Measurements from ENCODE around the gene HTRA3. TPM values are rescaled to one million over a fixed set of nuclear protein-coding genes. Genes with fewer than 3 reads are reported as not detected.

HTRA3 gene
- total and polyA plus RNA-seq, 2 experiments from 2014 or later, result 1.3 to 3.6 TPM

GRCh38 chr4:8275548-8275910, 6.0 kb downstream of the HTRA3 start:
- Mint-ChIP-seq H3K27me3 (ENCODE audit: insufficient read depth, low read depth, poor library complexity) (peaks cover 28% of the 10 kb centered on the region), H3K4me1 (0 out of 3 replicates have a peak, but pooled peaks cover 2% of the 10 kb centered on the region), H3K4me3 (no peak overlapping the region), H3K9me3 (no peaks in the 10 kb centered on the region), H3K27ac (no peak overlapping the region), H3K36me3 (ENCODE audit: low read depth) (no peaks in the 10 kb centered on the region)
- H3K27me3 ChIP-seq (ENCODE audit: insufficient read depth), result peaks cover 10% of the 10 kb centered on the region
- no peak for DNase-seq (ENCODE audit: low spot score)
- no peaks in the 10 kb centered on the region for H3K4me1 ChIP-seq (ENCODE audit: insufficient read depth)
- H3K4me2 ChIP-seq, result no peak overlapping the region
- H3K9me2 ChIP-seq (ENCODE audit: insufficient read depth), result no peaks in the 10 kb centered on the region
- H3F3A ChIP-seq (replicated peaks; ENCODE audit: low read depth), result no peaks in the 10 kb centered on the region
- no peak for ATAC-seq
- TF ChIP-seq STAT1 (IDR thresholded peaks at IDR 0.05; ENCODE audit: unreplicated experiment), result no peak
- TF ChIP-seq CTCF (conservative IDR thresholded peaks at IDR 0.05; ENCODE audit: low read depth in 2 of 2), result no peak
- TF ChIP-seq, protein P1, sequence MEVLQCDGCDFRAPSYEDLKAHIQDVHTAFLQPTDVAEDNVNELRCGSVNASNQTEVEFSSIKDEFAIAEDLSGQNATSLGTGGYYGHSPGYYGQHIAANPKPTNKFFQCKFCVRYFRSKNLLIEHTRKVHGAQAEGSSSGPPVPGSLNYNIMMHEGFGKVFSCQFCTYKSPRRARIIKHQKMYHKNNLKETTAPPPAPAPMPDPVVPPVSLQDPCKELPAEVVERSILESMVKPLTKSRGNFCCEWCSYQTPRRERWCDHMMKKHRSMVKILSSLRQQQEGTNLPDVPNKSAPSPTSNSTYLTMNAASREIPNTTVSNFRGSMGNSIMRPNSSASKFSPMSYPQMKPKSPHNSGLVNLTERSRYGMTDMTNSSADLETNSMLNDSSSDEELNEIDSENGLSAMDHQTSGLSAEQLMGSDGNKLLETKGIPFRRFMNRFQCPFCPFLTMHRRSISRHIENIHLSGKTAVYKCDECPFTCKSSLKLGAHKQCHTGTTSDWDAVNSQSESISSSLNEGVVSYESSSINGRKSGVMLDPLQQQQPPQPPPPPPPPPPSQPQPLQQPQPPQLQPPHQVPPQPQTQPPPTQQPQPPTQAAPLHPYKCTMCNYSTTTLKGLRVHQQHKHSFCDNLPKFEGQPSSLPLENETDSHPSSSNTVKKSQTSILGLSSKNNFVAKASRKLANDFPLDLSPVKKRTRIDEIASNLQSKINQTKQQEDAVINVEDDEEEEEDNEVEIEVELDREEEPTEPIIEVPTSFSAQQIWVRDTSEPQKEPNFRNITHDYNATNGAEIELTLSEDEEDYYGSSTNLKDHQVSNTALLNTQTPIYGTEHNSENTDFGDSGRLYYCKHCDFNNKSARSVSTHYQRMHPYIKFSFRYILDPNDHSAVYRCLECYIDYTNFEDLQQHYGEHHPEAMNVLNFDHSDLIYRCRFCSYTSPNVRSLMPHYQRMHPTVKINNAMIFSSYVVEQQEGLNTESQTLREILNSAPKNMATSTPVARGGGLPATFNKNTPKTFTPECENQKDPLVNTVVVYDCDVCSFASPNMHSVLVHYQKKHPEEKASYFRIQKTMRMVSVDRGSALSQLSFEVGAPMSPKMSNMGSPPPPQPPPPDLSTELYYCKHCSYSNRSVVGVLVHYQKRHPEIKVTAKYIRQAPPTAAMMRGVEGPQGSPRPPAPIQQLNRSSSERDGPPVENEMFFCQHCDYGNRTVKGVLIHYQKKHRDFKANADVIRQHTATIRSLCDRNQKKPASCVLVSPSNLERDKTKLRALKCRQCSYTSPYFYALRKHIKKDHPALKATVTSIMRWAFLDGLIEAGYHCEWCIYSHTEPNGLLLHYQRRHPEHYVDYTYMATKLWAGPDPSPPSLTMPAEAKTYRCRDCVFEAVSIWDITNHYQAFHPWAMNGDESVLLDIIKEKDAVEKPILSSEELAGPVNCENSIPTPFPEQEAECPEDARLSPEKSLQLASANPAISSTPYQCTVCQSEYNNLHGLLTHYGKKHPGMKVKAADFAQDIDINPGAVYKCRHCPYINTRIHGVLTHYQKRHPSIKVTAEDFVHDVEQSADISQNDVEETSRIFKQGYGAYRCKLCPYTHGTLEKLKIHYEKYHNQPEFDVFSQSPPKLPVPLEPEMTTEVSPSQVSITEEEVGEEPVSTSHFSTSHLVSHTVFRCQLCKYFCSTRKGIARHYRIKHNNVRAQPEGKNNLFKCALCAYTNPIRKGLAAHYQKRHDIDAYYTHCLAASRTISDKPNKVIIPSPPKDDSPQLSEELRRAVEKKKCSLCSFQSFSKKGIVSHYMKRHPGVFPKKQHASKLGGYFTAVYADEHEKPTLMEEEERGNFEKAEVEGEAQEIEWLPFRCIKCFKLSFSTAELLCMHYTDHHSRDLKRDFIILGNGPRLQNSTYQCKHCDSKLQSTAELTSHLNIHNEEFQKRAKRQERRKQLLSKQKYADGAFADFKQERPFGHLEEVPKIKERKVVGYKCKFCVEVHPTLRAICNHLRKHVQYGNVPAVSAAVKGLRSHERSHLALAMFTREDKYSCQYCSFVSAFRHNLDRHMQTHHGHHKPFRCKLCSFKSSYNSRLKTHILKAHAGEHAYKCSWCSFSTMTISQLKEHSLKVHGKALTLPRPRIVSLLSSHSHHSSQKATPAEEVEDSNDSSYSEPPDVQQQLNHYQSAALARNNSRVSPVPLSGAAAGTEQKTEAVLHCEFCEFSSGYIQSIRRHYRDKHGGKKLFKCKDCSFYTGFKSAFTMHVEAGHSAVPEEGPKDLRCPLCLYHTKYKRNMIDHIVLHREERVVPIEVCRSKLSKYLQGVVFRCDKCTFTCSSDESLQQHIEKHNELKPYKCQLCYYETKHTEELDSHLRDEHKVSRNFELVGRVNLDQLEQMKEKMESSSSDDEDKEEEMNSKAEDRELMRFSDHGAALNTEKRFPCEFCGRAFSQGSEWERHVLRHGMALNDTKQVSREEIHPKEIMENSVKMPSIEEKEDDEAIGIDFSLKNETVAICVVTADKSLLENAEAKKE (CRISPR knock-in tag; IDR thresholded peaks at IDR 0.05), result no peak
- TF ChIP-seq ZNF114 (CRISPR knock-in tag; IDR thresholded peaks at IDR 0.05), result no peak
- TF ChIP-seq, protein P2, sequence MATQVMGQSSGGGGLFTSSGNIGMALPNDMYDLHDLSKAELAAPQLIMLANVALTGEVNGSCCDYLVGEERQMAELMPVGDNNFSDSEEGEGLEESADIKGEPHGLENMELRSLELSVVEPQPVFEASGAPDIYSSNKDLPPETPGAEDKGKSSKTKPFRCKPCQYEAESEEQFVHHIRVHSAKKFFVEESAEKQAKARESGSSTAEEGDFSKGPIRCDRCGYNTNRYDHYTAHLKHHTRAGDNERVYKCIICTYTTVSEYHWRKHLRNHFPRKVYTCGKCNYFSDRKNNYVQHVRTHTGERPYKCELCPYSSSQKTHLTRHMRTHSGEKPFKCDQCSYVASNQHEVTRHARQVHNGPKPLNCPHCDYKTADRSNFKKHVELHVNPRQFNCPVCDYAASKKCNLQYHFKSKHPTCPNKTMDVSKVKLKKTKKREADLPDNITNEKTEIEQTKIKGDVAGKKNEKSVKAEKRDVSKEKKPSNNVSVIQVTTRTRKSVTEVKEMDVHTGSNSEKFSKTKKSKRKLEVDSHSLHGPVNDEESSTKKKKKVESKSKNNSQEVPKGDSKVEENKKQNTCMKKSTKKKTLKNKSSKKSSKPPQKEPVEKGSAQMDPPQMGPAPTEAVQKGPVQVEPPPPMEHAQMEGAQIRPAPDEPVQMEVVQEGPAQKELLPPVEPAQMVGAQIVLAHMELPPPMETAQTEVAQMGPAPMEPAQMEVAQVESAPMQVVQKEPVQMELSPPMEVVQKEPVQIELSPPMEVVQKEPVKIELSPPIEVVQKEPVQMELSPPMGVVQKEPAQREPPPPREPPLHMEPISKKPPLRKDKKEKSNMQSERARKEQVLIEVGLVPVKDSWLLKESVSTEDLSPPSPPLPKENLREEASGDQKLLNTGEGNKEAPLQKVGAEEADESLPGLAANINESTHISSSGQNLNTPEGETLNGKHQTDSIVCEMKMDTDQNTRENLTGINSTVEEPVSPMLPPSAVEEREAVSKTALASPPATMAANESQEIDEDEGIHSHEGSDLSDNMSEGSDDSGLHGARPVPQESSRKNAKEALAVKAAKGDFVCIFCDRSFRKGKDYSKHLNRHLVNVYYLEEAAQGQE (IDR thresholded peaks at IDR 0.05; ENCODE audit: unreplicated experiment), result no peak
- TF ChIP-seq ZNF331 (CRISPR knock-in tag; IDR thresholded peaks at IDR 0.05; ENCODE audit: low read depth), result no peak
- TF ChIP-seq ETS1 (IDR thresholded peaks at IDR 0.05), result no peak
- no peak for TF ChIP-seq POLR2AphosphoS5 (IDR thresholded peaks at IDR 0.05; ENCODE audit: low read depth)
- TF ChIP-seq NANOG (IDR thresholded peaks at IDR 0.05; ENCODE audit: borderline replicate concordance), result no peak
- no peak for TF ChIP-seq EZH2 (IDR thresholded peaks at IDR 0.05; ENCODE audit: low read depth, unreplicated experiment)
- no peak for TF ChIP-seq JUNB (IDR thresholded peaks at IDR 0.05; ENCODE audit: unreplicated experiment)
- no peak overlapping the region for H2AFZ ChIP-seq
- no peak overlapping the region for H3K27ac ChIP-seq (ENCODE audit: low read depth)
- no peaks in the 10 kb centered on the region for H4K20me1 ChIP-seq (replicated peaks; ENCODE audit: insufficient read depth)
- no peaks in the 10 kb centered on the region for H3K79me2 ChIP-seq (replicated peaks; ENCODE audit: insufficient read depth)
- no peak overlapping the region for H3K4me3 ChIP-seq
- H3K36me3 ChIP-seq (ENCODE audit: insufficient read depth), result no peaks in the 10 kb centered on the region
